PC-9 (cell line): ENCODE measurements around the gene ROBO1.

Experiments
- EZH2 ChIP-seq: fragments of 200-600 bp; sonication (generic); IDR thresholded peaks from 2 replicates; pipeline ENCODE4 v1.8.0; 2017; ENCODE audit warnings: antibody characterized with exemption, low read depth
- TF ChIP-seq, protein P1 (sequence below): fragments of 200-600 bp; sonication (generic); conservative IDR thresholded peaks from 2 replicates; pipeline ENCODE4 v1.6.1; 2017; ENCODE audit warnings: mixed run types, antibody characterized with exemption, mild to moderate bottlenecking, moderate library complexity

DNA sequence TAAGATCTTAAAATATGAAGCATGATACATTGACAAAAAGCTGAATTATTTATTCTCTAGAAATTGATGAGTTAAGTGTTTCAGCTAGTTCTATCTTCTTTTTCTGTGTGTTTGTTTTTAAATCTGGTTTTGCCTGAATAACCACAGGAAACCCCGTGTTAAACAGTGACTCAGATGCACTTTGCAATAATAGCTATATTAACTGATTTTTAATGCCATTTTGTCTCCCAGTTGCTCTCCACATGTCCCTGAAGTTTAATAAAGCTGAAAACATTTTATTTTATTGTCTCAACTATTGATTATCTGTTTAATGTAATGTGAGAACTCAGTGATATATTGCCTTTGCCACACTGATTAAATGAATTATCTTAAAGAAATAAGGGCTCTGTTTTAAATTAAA lies 42.8 kb upstream of the ROBO1 start:
- TF ChIP-seq, protein P1, sequence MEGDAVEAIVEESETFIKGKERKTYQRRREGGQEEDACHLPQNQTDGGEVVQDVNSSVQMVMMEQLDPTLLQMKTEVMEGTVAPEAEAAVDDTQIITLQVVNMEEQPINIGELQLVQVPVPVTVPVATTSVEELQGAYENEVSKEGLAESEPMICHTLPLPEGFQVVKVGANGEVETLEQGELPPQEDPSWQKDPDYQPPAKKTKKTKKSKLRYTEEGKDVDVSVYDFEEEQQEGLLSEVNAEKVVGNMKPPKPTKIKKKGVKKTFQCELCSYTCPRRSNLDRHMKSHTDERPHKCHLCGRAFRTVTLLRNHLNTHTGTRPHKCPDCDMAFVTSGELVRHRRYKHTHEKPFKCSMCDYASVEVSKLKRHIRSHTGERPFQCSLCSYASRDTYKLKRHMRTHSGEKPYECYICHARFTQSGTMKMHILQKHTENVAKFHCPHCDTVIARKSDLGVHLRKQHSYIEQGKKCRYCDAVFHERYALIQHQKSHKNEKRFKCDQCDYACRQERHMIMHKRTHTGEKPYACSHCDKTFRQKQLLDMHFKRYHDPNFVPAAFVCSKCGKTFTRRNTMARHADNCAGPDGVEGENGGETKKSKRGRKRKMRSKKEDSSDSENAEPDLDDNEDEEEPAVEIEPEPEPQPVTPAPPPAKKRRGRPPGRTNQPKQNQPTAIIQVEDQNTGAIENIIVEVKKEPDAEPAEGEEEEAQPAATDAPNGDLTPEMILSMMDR, result no peak
- no peak for TF ChIP-seq EZH2
